ENCODE measurements around the gene SV2A.

The SV2A gene

GRCh38 chr1:149885339-149886120 lies 32.1 kb downstream of the SV2A start (continued):
- TF ChIP-seq ZNF140 (tag by site-specific recombination; IDR thresholded peaks at IDR 0.05) = no peak
- no peak for TF ChIP-seq SALL2 (tag by site-specific recombination; IDR thresholded peaks at IDR 0.05; ENCODE audit: borderline replicate concordance)

GRCh38 chr1:149884433-149885338 lies 33.0 kb downstream of the SV2A start:
- TF ChIP-seq ZSCAN30 (tag by site-specific recombination; IDR thresholded peaks at IDR 0.05) = peak; percentile 5; the same call in 1 of the 2 replicates
- TF ChIP-seq SCRT1 (tag by site-specific recombination; IDR thresholded peaks at IDR 0.05; ENCODE audit: borderline replicate concordance) = 0 out of 2 replicates have a peak, but pooled peaks have one; percentile 51
- no peak for TF ChIP-seq ZNF621 (tag by site-specific recombination; IDR thresholded peaks at IDR 0.05)
- TF ChIP-seq SCRT2 (tag by site-specific recombination; IDR thresholded peaks at IDR 0.05) = peak; percentile 88
- no peak for TF ChIP-seq ZNF324 (tag by site-specific recombination; IDR thresholded peaks at IDR 0.05)
- TF ChIP-seq SP2 (tag by site-specific recombination; IDR thresholded peaks at IDR 0.05) = peak; percentile 64
- no peak for TF ChIP-seq KLF16 (tag by site-specific recombination; IDR thresholded peaks at IDR 0.05)
- TF ChIP-seq ZNF2 (tag by site-specific recombination; IDR thresholded peaks at IDR 0.05) = no peak
- no peak for TF ChIP-seq ZNF211 (tag by site-specific recombination; IDR thresholded peaks at IDR 0.05; ENCODE audit: low read depth)
- TF ChIP-seq SP3 (tag by site-specific recombination; IDR thresholded peaks at IDR 0.05) = peak; percentile 13; the same call in 1 of the 2 replicates
- no peak for TF ChIP-seq INSM2 (tag by site-specific recombination; IDR thresholded peaks at IDR 0.05)
- no peak for TF ChIP-seq ZNF394 (tag by site-specific recombination; IDR thresholded peaks at IDR 0.05; ENCODE audit: borderline replicate concordance)
- TF ChIP-seq ZNF174 (tag by site-specific recombination; IDR thresholded peaks at IDR 0.05) = no peak
- TF ChIP-seq, protein P1, sequence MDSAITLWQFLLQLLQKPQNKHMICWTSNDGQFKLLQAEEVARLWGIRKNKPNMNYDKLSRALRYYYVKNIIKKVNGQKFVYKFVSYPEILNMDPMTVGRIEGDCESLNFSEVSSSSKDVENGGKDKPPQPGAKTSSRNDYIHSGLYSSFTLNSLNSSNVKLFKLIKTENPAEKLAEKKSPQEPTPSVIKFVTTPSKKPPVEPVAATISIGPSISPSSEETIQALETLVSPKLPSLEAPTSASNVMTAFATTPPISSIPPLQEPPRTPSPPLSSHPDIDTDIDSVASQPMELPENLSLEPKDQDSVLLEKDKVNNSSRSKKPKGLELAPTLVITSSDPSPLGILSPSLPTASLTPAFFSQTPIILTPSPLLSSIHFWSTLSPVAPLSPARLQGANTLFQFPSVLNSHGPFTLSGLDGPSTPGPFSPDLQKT (IDR thresholded peaks at IDR 0.05; ENCODE audit: borderline replicate concordance, low read depth, low read length) = no peak
- no peak for TF ChIP-seq ZNF585B (tag by site-specific recombination; IDR thresholded peaks at IDR 0.05)
- no peak for TF ChIP-seq ZBTB20 (tag by site-specific recombination; IDR thresholded peaks at IDR 0.05)
- no peak for TF ChIP-seq MEIS1 (CRISPR knock-in tag; IDR thresholded peaks at IDR 0.05; ENCODE audit: borderline replicate concordance)
- peak; percentile 87 for TF ChIP-seq MYNN (tag by site-specific recombination; IDR thresholded peaks at IDR 0.05; ENCODE audit: borderline replicate concordance)
- TF ChIP-seq ZNF776 (tag by site-specific recombination; IDR thresholded peaks at IDR 0.05; ENCODE audit: borderline replicate concordance) = no peak
- Histone ChIP-seq H3K9me3 (ENCODE audit: control insufficient read depth, insufficient read depth, low read depth, low read length) (no peaks in the 10 kb centered on the region), H3K4me3 (ENCODE audit: low read depth, low read length) (peak overlapping the region; percentile 58), H3K36me3 (ENCODE audit: control insufficient read depth in 2 of 2, insufficient read depth in 1 of 2, low read length in 2 of 2) (no peaks in the 10 kb centered on the region), H3K4me1 (ENCODE audit: control insufficient read depth, insufficient read depth, low read length) (0 out of 2 replicates have a peak, but pooled peaks cover 2% of the 10 kb centered on the region), H3K27ac (ENCODE audit: extremely low read depth, low read depth, low read length) (peak overlapping the region; percentile 39)
- CTCF ChIA-PET = interaction anchor here (1.1 kb wide), 1 partner anchor 302 kb away, joined by 4 read pairs; no protein-coding TSS in a partner anchor
- POLR2A ChIA-PET = interaction anchor here (0.6 to 1.1 kb wide), 3 partner anchors 102 to 1090 kb away, joined by 3 to 5 read pairs (median 3); partner anchors contain the start of gene CERS2
